Fibroblast of lung (primary cell): ENCODE measurements around the gene NR2E3. TPM values are rescaled to one million over a fixed set of nuclear protein-coding genes. Genes with fewer than 3 reads are reported as not detected.
A peak's percentile ranks its signal among the peaks of the same experiment; 100 is the strongest.

Source experiments
- DNase-seq, 2 donors: peaks; one replicate each; pipeline versions ENCODE4 v3.0.0 to v3.0.0-alpha.2; 2010; ENCODE audit warnings: low read depth in 2 of 2
- H2AFZ ChIP-seq: 2 replicates; pipeline ENCODE4 v1.5.1; 2012; ENCODE audit warnings: low read length, control low read depth, inconsistent platforms
- H3K27ac ChIP-seq: 2 replicates; pipeline ENCODE4 v1.5.1; 2011; ENCODE audit warnings: low read length, control low read depth; ENCODE audit not compliant: insufficient read depth
- H3K27me3 ChIP-seq: 2 replicates; pipeline ENCODE4 v1.5.1; 2011; ENCODE audit warnings: mild to moderate bottlenecking, low read length; ENCODE audit not compliant: control insufficient read depth, insufficient read depth
- H3K36me3 ChIP-seq: 2 replicates; pipeline ENCODE4 v1.5.1; 2011; ENCODE audit warnings: low read length; ENCODE audit not compliant: control insufficient read depth, insufficient read depth
- H3K4me1 ChIP-seq: 2 replicates; pipeline ENCODE4 v1.5.1; 2011; ENCODE audit warnings: low read length; ENCODE audit not compliant: control insufficient read depth, insufficient read depth; ENCODE audit errors: extremely low read depth
- H3K4me2 ChIP-seq: 2 replicates; pipeline ENCODE4 v1.5.1; 2011; ENCODE audit warnings: low read length, control low read depth; ENCODE audit not compliant: insufficient read depth; ENCODE audit errors: extremely low read depth
- H3K4me3 ChIP-seq, 4 experiments: fragments of 200-600 bp in 1 of 4; sonication (generic) in 1 of 4; replicated peaks in 1 of 4; 2 replicates each; pipeline ENCODE4 v1.5.1; 2011 to 2016; ENCODE audit warnings: low read length in 4 of 4, low read depth in 3 of 4, mild to moderate bottlenecking in 3 of 4, control low read depth in 2 of 4, inconsistent platforms in 1 of 4, mixed read lengths in 1 of 4; ENCODE audit not compliant: insufficient read depth in 1 of 4; ENCODE audit errors: control extremely low read depth in 1 of 4
- H3K79me2 ChIP-seq: 2 replicates; pipeline ENCODE4 v1.5.1; 2012; ENCODE audit warnings: mild to moderate bottlenecking, low read length, inconsistent platforms; ENCODE audit not compliant: control insufficient read depth, insufficient read depth
- H3K9ac ChIP-seq: 2 replicates; pipeline ENCODE4 v1.5.1; 2011; ENCODE audit warnings: mild to moderate bottlenecking, low read length, control low read depth; ENCODE audit not compliant: insufficient read depth
- H3K9me3 ChIP-seq: 2 replicates; pipeline ENCODE4 v1.5.1; 2012; ENCODE audit warnings: low read depth, low read length; ENCODE audit not compliant: control insufficient read depth, insufficient read depth
- H4K20me1 ChIP-seq: 2 replicates; pipeline ENCODE4 v1.5.1; 2011; ENCODE audit warnings: low read length; ENCODE audit not compliant: control insufficient read depth, insufficient read depth; ENCODE audit errors: extremely low read depth
- CTCF ChIP-seq, 2 donors: IDR thresholded peaks in 1 of 2; conservative IDR thresholded peaks in 1 of 2; 1 replicate in 1 of 2; 2 replicates in 1 of 2; pipeline ENCODE4 v1.5.1; 2011 to 2012; ENCODE audit warnings: low read length in 2 of 2, control low read depth in 1 of 2, inconsistent platforms in 1 of 2, low read depth in 1 of 2, mild to moderate bottlenecking in 1 of 2
- EZH2 ChIP-seq: IDR thresholded peaks from 2 replicates; pipeline ENCODE4 v1.5.1; 2012; ENCODE audit warnings: low read length, control low read depth, mild to moderate bottlenecking; ENCODE audit errors: missing control alignments
- polyA plus RNA-seq, 2 donors: library from polyadenylated mRNA; depleted of rRNA in 1 of 2; stranded (reverse) in 1 of 2; unstranded in 1 of 2; fragments of >200 nt; gene quantifications; 2 replicates each; pipeline ENCODE4 v1.2.1, GENCODE V29; 2011 to 2012; ENCODE audit warnings: missing spikeins in 1 of 2
- total RNA-seq: library from RNA; depleted of rRNA; stranded (reverse); fragments of >200 nt; gene quantifications from 2 replicates; pipeline ENCODE4 v1.2.1, GENCODE V29; 2014

NR2E3 gene
- total and polyA plus RNA-seq, 2 donors (not counting 1 experiment from before 2014, with no cell fraction given), result 0.08 to 1.3 TPM

GRCh38 chr15:71782422-71783165 lies 27.8 kb upstream of the NR2E3 start:
- no peak overlapping the region for H3K9ac ChIP-seq
- no peak for TF ChIP-seq EZH2
- no peak for TF ChIP-seq CTCF (conservative IDR thresholded peaks at IDR 0.05 in 1 of 2, IDR thresholded peaks at IDR 0.05 in 1 of 2; ENCODE audit: low read depth in 1 of 2, low read length in 2 of 2)
- no peaks in the 10 kb centered on the region for H3K4me1 ChIP-seq
- no peaks in the 10 kb centered on the region for H4K20me1 ChIP-seq
- H3K4me3 ChIP-seq, result no peak overlapping the region
- H3K36me3 ChIP-seq, result no peaks in the 10 kb centered on the region
- H3K27ac ChIP-seq, result no peak overlapping the region
- no peaks in the 10 kb centered on the region for H3K27me3 ChIP-seq
- no peak overlapping the region for H2AFZ ChIP-seq
- H3K4me2 ChIP-seq, result no peak overlapping the region
- H3K79me2 ChIP-seq, result no peaks in the 10 kb centered on the region
- H3K9me3 ChIP-seq, result no peaks in the 10 kb centered on the region
- DNase-seq, result no peak

- H3K36me3 ChIP-seq, result no peaks in the 10 kb centered on the region
- H3K4me3 ChIP-seq, result no peak overlapping the region
- H3K9me3 ChIP-seq, result no peaks in the 10 kb centered on the region
- no peak overlapping the region for H2AFZ ChIP-seq
- TF ChIP-seq CTCF (conservative IDR thresholded peaks at IDR 0.05 in 1 of 2, IDR thresholded peaks at IDR 0.05 in 1 of 2; ENCODE audit: low read depth in 1 of 2, low read length in 2 of 2) (peak; percentile 12 to 26), EZH2 (no peak)
- no peak for DNase-seq
- no peaks in the 10 kb centered on the region for H3K79me2 ChIP-seq
- H3K9ac ChIP-seq, result no peak overlapping the region
- no peaks in the 10 kb centered on the region for H3K4me1 ChIP-seq
- H3K4me2 ChIP-seq, result no peak overlapping the region
- H3K27me3 ChIP-seq, result no peaks in the 10 kb centered on the region
- H4K20me1 ChIP-seq, result no peaks in the 10 kb centered on the region
- H3K27ac ChIP-seq, result no peak overlapping the region
These were observed 25.6 kb upstream of the NR2E3 start for GRCh38 chr15:71784719-71785118.

GRCh38 chr15:71785996-71786395 lies 24.4 kb upstream of the NR2E3 start:
- TF ChIP-seq EZH2 (no peak), CTCF (conservative IDR thresholded peaks at IDR 0.05 in 1 of 2, IDR thresholded peaks at IDR 0.05 in 1 of 2; ENCODE audit: low read depth in 1 of 2, low read length in 2 of 2) (no peak)
- Histone ChIP-seq H4K20me1 (no peaks in the 10 kb centered on the region), H3K27ac (no peak overlapping the region), H3K36me3 (no peaks in the 10 kb centered on the region), H3K4me3 (no peak overlapping the region), H3K9ac (no peak overlapping the region), H3K79me2 (no peaks in the 10 kb centered on the region), H3K4me1 (no peaks in the 10 kb centered on the region), H2AFZ (no peak overlapping the region), H3K27me3 (no peaks in the 10 kb centered on the region), H3K4me2 (no peak overlapping the region), H3K9me3 (no peaks in the 10 kb centered on the region)
- DNase-seq, result no peak
